NK-92 (cell line): Measurements from ENCODE around the gene PSPN.

Source experiments
- DNase-seq: peaks from one replicate; lab custom pipeline; 2025; ENCODE audit not compliant: unreplicated experiment; lab: John Stamatoyannopoulos, UW

The PSPN gene

DNA sequence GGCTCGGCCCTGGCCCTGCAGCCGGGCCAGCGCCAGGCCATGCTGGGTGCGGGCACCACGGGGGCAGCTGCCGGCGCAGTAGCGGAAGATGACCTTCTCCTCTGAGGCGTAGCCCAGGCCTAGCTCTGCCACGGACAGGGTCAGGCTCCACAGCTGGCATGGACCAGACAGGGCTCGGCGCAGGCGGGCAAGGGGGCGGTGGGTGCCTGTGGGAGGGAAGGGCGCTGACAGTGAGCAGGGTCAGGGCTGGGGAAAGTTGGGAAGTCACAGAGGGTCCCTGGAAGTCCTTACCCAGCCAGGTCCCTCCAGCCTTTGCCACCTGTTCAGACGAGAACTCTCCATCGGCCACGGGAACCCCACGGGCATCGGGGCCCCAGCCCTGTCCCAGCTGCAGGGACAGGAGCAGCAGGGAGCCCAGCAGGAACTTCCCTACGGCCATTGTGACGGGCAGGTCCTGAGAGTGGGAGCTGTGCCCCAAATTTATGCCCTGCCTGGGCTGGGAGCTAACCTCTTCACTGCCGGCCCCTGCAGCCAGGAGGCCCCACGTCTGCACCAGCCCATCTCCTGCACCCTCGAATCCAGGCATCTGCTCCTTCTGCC lies at the start of gene PSPN:
Gene PSPN (minus strand): TSS at position 523 of the 600 bp plus-strand sequence. CDS start 84 bp downstream, at position 439.
- no peak for DNase-seq

DNA sequence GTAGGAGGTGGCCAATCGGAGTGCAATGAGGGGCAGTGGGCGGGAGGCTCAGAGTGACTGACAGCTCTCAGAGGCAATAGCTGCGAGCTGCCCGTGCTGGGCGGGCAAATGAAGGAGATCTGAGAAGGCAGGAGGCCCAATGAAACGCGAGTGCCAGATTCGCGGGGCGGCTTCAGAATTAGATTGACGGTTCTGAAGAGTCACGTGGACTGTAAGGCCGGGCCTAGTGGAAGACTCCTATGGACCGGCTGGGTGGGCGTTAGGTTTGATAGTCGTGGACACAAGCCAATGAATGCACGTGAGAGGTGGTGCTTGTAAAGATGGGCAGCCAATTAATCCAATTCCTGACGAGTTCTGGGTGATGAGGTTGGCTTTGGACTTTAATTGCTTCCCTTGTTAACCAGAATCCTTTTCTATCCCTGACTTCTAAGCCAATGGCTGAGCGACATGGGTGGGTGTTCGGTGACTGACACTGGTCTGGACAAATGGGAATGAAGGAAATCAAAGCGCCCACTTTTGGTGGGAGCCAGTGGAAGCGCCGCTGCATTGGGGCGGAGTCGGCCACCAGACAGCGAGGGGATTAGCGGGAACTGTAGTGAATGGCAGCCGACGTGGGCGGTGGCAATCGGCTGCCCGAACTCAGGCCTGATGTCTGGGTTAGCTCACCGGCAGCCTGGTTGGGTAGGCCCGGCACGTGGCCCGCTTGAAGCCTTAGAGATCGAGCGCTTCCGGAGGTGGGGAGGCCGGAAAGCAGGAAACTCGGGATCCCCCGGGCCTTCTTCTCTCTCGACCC lies 49.4 kb upstream of the PSPN start:
- DNase-seq = peak; percentile 96

- DNase-seq = no peak
These were observed 48.6 kb upstream of the PSPN start, which contains the start of gene KHSRP for GRCh38 chr19:6424195-6424938. TSS of gene KHSRP (minus strand) at chr19:6424811. CDS start at chr19:6424701, 110 bp downstream.

- no peak for DNase-seq
These were observed 47.9 kb upstream of the PSPN start for GRCh38 chr19:6423499-6424194.

DNA sequence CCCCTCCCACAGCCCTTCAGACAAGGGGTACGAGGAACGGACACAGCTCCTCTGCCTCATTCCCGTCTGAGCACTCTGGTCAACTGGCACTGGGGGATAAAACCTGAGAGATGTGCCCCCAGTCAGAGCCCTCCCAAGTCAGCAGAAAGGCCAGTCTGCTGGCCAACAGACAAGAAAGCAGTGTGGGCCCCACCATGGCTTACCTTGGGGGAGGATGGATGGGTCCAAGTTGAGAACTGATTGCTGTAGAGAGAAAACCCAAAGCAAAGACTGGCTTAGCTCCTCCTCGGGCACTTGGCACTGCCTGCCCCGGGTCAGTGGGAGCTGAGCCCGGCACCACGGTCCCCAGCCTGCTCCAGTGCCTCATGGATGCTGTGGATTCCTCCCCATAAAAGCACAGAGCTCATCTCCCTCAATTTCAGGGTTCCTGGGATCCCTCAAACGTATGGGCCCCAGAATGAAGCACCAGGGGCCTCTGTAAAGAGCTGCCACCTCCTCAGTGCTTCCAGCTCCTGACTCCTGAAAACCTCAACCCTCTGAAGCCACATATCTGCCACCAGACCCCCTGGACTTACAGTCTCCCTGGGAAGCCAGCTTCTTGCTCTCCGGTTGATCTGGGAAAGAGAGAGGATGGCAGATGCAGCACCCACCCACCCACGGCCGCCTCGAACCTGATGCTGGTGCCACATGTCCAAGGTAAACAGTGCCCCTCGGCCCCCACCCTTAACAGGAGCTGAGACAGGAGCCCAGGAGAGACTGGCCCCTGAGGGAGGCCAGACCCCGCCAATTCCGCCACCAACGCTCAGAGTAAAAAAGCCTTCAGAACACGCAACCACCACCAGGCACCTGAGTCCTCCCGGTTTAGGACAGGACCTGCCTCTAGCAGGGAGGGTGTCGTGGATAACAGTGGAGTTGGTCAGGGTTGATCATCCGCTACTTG lies 45.6 kb upstream of the PSPN start:
- DNase-seq = no peak

DNA sequence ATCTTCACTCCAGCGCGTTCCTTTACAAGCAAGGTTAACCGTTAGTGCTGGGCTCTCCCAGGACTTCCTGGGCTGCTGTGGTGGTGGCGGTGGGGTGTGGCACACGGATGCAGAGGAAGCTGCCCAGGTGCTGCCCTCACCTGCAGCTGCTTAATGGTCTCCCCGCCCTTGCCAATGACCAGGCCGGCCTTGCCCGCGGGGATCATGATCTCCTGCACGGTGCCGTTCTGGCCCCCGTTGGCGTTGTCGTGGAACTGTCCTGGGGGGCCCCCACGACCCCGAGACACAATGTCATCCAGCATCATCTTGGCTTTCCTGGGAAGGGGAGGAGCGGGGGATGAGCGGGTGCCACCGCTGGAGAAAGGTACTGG lies 42.8 kb upstream of the PSPN start:
- DNase-seq = no peak

DNA sequence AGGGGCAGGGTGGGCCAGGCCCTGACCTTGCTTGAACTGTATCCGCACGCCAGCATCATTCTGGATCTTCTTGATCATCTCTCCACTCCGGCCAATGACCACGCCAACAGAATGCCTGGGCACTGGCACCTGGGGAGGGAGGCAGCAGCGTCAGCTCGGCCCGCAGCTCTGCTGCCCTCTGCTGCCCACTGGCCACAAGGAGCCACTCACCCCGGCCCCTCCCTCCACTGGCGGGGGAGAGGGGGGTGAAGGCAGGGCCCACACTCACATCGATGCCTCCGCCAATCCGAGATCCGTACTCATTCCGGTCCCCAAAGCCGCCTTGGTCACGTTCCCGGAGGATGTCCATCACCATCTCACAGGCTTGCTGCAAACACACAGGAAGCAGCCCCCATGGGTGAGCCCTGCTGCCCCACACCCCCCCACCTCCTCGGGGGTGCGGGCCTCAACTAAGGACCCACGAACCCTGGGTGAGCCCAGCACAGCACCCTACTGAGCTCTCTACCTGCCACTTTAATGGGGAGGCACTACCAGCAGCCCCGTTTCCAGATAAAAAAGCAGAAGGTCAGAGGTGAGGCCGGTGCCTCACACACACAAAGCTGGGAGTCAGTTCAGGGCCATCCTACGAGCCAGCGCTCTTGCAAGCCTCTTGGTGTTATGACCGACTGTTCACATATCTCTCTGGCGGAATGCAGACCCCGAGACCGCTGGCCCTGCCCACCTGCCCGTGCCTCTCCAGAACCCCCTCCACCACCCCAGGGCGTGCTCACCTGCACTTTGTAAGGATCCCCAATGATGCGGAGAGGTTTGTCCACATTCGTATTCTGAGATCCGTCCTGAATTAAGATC lies 42.2 kb upstream of the PSPN start:
- DNase-seq = no peak

DNA sequence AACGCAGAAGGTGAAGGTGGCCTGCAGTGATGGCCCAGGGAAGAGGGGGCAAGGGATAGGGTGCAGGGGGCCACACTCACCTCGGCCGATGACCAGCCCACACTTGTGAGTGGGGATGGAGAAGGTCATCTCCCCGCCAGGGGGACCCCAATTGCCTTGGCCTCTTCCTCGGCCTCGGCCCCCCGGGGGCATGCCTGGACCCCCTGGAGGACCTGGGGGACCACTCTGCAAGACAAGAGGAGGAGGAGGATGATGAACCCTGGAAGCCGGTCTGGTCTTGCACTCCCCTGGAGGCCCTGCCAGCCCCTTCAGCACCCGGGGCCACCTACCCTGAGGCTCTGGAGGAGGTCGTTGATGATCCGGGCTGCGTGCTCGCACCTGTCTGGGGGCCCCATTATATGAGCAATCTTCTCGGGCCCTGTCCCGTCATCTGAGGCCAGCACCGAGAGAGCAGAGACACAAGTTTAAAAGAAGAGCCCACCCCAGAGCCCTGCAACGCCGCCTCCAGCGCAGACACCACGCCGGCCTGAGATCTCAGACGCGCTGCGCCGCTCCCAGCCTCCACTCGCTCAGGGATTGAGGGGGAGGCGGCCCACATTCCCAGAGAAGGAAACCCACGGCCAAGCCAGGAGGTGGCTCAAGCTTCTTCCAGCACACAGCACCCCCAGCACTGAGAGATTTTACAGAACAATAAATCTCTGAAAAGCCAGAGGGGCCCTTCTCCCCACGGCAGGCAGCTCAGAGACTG lies 41.1 kb upstream of the PSPN start:
- no peak for DNase-seq

GRCh38 chr19:6415591-6416190 lies 40.0 kb upstream of the PSPN start:
- DNase-seq = no peak

- no peak for DNase-seq
These were observed 39.3 kb upstream of the PSPN start for GRCh38 chr19:6414793-6415590.

DNA sequence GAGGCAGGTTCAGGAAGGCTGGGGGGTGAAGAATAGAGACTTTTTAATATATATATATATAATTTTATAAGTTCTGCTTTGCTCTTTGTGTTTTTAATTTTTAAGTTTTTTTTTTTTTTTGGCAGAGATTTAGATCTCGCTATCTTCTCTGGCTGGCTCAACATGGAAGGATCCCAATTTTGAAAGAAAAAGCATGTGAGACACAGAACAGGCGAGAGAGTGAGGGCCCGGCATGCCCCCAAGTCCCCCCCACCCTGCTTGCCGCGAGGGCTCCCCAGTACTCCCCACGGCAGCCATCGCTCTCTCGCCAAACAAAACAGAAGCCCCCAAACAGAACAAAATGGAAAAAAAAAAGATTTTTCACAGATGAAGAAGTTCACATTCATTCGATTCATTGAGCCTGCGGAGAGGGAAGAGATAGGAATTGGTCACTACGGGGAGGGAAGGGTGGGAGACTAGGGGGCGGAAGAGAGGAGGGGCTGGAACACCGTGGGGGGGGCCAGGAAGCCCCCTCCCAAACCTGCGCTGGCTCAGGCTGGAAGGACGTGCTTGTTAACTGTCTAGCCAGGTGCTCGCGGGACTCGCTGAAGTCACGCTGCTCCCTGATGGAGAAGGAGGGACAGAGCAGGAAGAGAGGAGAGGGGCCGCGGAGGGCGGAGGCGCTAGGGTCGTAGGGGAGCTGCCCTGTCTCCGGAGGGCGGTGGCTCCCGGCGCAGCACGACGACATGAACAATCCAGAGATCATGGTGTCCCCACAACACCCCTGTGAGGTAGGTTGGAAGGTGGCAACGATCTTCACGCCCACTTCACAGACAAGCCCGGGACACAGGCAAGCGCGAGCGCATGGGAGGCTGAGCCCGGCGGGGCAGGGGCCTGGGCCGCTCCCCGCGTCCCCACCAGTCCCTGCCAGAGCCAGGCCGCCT lies 38.2 kb upstream of the PSPN start:
- DNase-seq = no peak

GRCh38 chr19:6413291-6413690 lies 37.6 kb upstream of the PSPN start:
- DNase-seq = no peak

- no peak for DNase-seq
These were observed 36.8 kb upstream of the PSPN start for GRCh38 chr19:6412447-6413091.

DNA sequence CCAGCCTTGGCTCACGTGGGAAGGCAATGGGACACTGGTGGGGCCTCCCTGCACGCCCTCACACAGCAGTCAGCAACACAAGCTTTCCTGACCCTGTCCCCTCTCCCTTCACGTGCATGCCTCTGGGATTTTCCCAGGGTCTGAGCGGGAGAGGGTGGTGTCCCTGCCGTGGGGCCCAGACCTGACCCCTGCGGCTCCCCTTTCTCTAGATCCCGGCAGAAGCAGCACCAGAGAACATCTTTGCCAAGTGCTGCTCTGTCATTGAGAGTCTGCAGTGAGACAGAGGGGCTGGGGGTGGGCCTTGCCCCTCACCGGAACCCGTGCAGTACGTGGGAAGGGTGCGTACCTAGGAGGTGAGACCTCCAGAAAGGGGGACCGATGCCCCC lies 36.3 kb upstream of the PSPN start:
- no peak for DNase-seq

GRCh38 chr19:6409346-6409745 lies 33.6 kb upstream of the PSPN start:
- DNase-seq = no peak

DNA sequence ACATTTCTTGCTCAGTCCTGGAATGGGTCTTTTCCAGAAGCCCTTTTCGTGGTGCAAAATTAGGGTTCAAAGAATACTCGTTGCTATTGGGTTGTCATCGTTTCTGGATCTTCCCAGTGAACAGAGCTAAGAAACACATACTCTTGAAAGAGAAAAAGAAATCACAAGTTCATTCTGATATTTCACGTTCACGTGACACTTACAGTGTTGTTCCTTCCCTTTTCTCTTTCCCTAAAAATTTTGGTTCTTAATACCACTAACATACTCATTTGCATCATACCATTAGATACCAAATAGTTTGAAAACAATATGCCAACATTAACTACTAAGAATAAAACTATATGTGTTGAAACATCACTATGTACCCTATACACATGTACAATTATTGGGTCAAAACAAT lies 30.7 kb upstream of the PSPN start:
- DNase-seq = no peak
